ENCODE measurements around the gene KCNK5.

KCNK5 gene

GRCh38 chr6:39172377-39172757 is 56.9 kb downstream of the KCNK5 start:
- DNase-seq (ENCODE audit: low read depth, low spot score), result no peak

- no peak for DNase-seq (ENCODE audit: low read depth, low spot score)
These were observed 57.5 kb downstream of the KCNK5 start for GRCh38 chr6:39171489-39172376.

GRCh38 chr6:39170860-39171259 is 58.4 kb downstream of the KCNK5 start:
- no peak for DNase-seq (ENCODE audit: low read depth, low spot score)

GRCh38 chr6:39170389-39170788 is 58.9 kb downstream of the KCNK5 start:
- DNase-seq (ENCODE audit: low read depth, low spot score), result no peak

GRCh38 chr6:39169448-39170344 is 59.6 kb downstream of the KCNK5 start:
- DNase-seq (ENCODE audit: low read depth, low spot score), result no peak

GRCh38 chr6:39167866-39168625 is 61.2 kb downstream of the KCNK5 start:
- no peak for DNase-seq (ENCODE audit: low read depth, low spot score)

GRCh38 chr6:39167321-39167720 is 62.0 kb downstream of the KCNK5 start:
- no peak for DNase-seq (ENCODE audit: low read depth, low spot score)

GRCh38 chr6:39166912-39167290 is 62.4 kb downstream of the KCNK5 start:
- DNase-seq (ENCODE audit: low read depth, low spot score), result no peak

- no peak for DNase-seq (ENCODE audit: low read depth, low spot score)
These were observed 62.9 kb downstream of the KCNK5 start for GRCh38 chr6:39166189-39166911.

- no peak for DNase-seq (ENCODE audit: low read depth, low spot score)
These were observed 71.8 kb downstream of the KCNK5 start for GRCh38 chr6:39157511-39157910.

GRCh38 chr6:39156801-39157200 is 72.5 kb downstream of the KCNK5 start:
- no peak for DNase-seq (ENCODE audit: low read depth, low spot score)

GRCh38 chr6:39154705-39155104 is 74.6 kb downstream of the KCNK5 start:
- no peak for DNase-seq (ENCODE audit: low read depth, low spot score)

- no peak for DNase-seq (ENCODE audit: low read depth, low spot score)
These were observed 75.4 kb downstream of the KCNK5 start for GRCh38 chr6:39153766-39154397.

- DNase-seq (ENCODE audit: low read depth, low spot score), result no peak
These were observed 77.0 kb downstream of the KCNK5 start for GRCh38 chr6:39152262-39152661.

- DNase-seq (ENCODE audit: low read depth, low spot score), result no peak
These were observed 78.1 kb downstream of the KCNK5 start for GRCh38 chr6:39151211-39151610.

GRCh38 chr6:39144481-39145173 is 84.6 kb downstream of the KCNK5 start:
- DNase-seq (ENCODE audit: low read depth, low spot score), result no peak

GRCh38 chr6:39143238-39143930 is 85.9 kb downstream of the KCNK5 start:
- DNase-seq (ENCODE audit: low read depth, low spot score), result no peak

- no peak for DNase-seq (ENCODE audit: low read depth, low spot score)
These were observed 88.6 kb downstream of the KCNK5 start for GRCh38 chr6:39140556-39141167.

All from brain pericyte (primary cell).